Fibroblast of peridontal ligament (primary cell): Measurements from ENCODE around the gene SHROOM3.

ENCODE experiments used
- DNase-seq: peaks from one replicate; pipeline ENCODE4 v3.0.0-alpha.2; 2010; ENCODE audit errors: extremely low read depth

SHROOM3 gene

DNA sequence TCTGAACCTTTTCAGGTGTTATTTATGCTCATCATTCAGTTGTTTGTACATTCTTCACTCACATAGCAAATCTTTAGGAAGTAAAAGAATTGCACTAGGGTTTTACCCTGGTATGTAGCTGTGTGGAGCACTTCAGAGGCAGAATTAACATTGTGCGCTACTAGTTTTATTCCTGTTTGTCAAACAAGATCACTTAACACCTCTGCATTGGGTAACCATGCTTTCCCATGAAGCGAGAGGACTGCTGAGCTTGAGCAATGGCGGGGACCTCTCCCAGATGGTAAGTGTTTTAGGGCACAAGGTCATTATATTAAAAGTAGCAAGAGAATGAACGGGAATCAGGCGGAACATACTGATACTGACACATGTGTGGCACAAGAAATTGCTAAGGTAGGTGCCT is 59.2 kb downstream of the SHROOM3 start:
- no peak for DNase-seq

DNA sequence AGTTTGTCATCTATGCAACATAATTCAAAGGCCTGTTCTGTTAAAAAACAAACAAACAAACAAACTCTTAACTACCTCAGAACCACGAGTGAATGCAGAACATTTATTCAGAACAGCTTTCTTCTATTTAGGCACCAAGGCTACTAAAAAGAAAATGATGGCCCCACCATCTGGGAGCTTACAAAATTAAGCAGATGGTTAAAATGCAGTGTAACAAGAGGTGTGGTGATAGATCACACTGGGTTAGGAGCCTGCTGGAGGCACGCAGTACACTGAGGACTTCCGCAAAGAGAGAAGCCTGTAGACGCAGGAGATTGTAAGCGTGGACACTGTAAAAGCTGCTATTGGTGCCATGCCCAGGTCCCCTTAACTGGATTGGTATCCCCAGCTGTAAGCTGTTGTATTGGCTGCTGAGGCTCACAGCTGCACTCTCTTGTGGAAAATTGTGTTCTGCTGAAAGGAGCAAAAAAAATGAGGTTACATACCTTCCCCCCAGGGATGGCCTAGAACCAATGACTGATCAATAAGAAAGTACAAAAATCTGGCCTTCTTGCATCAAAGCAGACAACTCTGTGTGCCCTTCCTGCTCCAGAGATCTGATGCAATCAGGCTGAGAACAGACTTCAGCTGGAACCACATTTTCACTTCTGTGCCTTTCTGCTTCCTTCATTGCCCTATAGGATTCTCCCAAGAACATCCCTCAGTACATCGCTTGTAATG is 60.0 kb downstream of the SHROOM3 start:
- no peak for DNase-seq

GRCh38 chr4:76498550-76498949 is 63.5 kb downstream of the SHROOM3 start:
- DNase-seq = no peak

DNA sequence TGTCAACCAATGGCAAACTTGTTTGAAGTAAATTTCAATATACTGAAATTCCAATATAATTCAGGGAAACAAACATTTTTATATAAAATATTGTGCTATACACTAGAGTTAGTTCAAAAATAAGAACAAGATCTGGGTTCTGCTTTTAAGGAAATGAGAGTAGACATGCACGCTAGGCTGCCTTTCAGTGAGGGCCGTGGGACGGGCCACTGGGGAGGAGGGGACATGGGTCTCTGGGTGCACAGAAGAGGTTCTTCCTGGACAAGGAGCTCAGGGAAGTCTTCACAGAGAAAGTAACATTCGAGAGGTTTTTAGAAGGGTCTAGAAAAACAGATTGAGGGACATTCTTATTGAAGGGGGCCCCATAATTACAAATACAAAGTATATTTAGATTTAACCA is 64.4 kb downstream of the SHROOM3 start:
- no peak for DNase-seq

DNA sequence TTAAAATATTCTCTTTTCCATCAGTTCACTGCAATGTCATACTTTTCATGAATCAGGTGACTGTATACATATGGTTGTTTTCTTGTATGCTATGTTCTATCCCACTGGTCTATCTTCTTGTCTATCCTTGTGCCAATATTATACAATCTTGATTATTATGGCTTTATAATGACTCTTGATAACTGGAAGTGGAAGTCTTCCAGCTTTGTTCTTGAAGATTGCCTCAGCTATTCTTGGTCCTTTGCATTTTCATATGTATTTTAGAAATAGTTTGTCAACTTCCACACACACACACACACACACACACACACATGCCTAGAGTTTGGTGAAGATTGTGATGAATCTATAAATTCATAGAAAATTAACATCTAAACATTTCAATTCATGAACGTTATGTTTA is 67.9 kb downstream of the SHROOM3 start:
- DNase-seq = no peak

DNA sequence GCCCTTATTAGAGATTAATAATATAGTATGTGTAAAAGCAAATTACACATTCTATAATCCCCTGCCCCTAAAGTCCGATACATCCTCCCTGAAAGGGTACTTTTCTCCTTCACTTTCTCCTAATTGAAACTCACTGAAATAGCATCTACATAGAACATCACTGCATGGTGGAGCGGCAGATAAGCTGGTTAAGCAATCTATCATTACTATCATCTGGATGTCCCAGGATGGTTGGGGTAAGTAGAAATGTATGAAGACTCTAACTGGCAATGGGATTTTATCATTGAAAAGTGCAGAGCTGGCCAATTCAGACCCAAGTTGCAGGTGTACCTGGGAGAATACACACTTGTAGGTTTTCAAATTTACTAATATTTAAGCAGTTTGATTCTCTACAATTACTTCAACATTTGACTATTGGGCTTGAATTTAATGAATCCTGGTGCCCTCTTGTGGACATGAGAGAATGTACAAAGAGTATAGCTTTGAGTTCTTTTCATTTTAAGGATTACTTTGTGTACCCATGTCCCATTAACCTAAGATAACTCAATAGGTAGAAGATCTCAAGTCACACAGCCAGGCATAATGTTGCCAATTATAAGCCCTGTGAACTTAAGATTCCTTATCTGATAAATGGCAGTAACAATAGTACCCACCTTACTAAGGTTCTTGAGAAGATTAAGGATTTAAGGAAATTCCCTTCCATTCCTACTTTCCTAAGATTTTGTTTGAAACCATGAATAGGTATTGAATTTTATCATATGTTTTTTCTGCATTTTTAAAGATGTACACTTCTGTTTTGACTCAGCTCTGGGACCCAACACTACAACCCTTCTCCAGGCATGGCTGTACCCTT is 69.8 kb downstream of the SHROOM3 start:
- DNase-seq = peak; percentile 79

DNA sequence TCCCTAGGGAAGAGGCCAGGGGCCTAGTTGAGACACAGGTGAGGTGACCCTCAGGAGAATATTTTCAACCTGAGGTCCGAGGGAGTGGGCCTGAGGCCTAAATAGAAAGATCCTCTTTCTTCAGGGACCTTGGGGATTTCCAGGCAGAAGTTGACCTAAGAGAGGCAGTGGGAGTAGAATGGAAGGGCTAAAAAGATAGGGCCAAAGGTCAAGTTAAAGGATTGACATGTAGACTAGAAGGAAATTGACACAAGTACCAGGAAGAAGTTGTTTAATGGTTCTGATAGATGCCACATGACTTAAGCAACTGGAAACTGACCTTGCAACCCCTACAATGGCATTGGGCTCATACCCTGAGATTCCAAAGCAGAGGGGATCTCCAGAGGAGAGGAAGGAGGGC is 76.9 kb downstream of the SHROOM3 start:
- no peak for DNase-seq

DNA sequence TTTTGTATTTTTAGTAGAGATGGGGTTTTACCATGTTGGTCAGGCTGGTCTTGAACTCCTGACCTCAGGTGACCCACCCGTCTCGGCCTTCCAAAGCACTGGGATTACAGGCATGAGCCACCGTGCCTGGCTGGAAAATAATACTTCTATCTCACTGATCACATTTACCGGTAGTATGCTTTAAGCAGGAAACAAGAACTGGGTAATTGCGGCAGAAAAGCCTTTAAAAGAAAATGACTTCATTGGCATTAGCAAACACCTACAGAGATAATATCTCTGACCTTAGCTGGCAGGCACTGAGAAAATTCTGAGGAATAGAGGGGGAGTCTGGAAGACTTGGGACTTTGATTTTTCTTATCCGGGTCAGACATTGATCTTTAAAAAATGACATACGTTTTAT is 78.5 kb downstream of the SHROOM3 start:
- no peak for DNase-seq

GRCh38 chr4:76514087-76514486 is 79.1 kb downstream of the SHROOM3 start:
- no peak for DNase-seq

DNA sequence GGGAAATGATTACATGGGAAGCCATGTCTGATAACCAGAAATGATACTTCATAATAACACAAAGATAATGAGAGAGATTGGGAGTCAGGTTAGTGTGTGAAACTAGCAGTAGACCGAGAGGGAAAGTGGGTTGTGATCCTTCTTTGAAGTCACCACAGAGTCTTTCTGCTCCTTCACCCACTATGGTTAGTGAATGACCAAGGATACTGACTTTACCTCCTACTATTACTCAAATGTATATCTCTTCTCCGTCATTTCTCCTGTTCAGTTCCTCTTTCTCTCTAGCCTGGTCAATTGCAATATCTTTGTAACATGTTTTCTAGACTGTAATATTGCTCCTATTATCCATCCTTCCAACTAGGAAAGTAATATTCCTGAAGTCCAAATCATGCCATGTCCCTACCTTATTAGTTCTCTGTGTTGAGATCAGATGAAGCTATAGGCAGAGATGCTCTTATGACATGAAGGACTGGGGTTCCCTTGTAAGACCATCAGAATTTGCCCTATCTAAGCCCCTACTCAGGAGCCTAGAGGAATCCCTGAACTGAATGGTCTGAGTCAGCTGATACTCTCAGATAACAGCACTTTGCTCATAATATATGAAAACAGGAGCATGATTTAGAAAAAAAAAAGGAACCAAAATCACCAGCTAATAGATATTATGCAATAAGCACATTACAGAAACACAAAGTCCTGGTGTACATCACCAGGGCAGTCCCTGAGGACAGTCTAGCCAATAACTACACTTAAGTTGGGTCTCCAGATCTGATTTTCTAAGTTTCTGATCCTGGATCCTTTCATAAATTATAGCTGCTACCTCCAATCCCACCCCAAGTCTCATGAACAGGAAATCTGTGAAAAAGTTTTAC is 81.2 kb downstream of the SHROOM3 start:
- DNase-seq = no peak

GRCh38 chr4:76518241-76518640 is 83.2 kb downstream of the SHROOM3 start:
- no peak for DNase-seq

GRCh38 chr4:76523593-76523992 is 88.6 kb downstream of the SHROOM3 start:
- DNase-seq = no peak

DNA sequence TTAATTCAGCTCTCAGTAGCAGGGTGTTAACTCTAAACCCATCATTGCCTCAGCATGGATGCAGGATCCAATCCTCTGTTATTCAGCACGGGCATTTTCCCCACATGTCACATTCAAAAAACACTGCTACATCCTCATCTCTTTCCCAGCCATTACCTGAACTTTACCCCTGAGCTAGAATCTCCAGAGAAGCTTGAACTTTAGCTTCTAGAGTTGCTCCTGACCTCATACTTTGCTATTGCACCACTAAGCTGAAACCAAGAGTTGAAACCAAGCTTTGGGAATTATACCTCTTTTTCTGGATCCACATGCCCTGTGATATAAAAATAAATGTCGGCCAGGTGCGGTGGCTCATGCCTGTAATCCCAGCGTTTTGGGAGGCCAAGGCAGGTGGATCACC is 90.7 kb downstream of the SHROOM3 start:
- DNase-seq = no peak

- DNase-seq = no peak
Measured at GRCh38 chr4:76526585-76526990, 91.6 kb downstream of the SHROOM3 start.

- DNase-seq = no peak
Measured at GRCh38 chr4:76527666-76528065, 92.6 kb downstream of the SHROOM3 start.

- DNase-seq = no peak
Measured at GRCh38 chr4:76531597-76531996, 96.6 kb downstream of the SHROOM3 start.

DNA sequence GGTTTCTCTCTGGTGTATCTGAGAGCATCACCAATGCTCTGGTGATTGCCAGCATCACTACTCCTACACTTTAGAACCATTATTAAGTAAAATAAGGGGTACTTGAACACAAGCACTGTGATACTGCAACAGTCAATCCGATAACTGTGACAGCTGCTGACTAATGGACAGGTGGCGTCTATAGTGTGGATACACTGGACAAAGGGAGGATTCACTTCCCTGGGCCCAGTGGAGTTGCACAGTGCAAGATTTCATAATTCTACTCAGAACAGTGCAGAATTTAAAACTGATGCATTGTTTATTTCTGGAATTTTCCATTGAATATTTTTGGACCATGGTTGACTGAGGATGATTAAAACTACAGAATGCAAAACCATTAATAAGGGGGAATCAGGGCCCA is 97.8 kb downstream of the SHROOM3 start:
- DNase-seq = no peak

- DNase-seq = no peak
Measured at GRCh38 chr4:76533314-76533713, 98.3 kb downstream of the SHROOM3 start.

GRCh38 chr4:76535603-76536372 is 100.8 kb downstream of the SHROOM3 start:
- peak; percentile 42 for DNase-seq

DNA sequence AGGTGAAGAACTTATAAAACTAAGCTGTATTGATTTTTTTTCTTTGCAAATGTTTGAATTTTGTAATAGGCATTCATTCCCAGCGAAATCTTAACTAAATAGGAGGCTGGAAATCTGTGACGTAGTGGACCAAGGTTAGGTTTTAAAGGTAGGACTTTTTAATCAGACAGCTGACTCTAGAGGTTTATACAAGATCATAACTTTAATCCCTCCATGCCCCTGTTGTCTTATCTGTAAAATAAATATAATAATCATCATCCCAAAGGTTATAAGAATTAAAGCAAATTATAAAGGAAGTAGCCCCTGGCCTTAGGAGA is 101.3 kb downstream of the SHROOM3 start:
- DNase-seq = no peak

DNA sequence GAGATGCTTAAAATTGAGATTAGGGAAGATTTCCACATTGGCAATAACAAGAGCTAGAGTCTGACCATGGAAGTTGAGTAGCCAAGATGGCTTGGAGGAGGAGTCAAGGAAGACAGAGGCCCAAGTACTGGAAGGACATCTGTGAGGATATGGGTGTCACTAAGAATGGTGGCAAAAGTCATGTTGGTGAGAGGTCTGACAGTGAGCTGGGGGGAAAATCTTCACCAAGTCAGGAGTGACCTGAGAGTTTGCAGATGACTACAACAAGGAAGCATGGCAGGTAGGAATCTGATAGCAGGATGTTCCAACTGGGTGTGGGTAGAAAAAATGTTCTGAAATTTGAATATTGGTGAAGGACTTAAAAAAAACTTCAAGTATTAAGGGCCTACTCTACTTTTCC is 103.3 kb downstream of the SHROOM3 start:
- DNase-seq = no peak

- no peak for DNase-seq
Measured at GRCh38 chr4:76539979-76540378, 105.0 kb downstream of the SHROOM3 start.
